HUDEP-2 (cell line): ENCODE measurements around the gene SIRPA.

Experiments used
- DNase-seq, 76 experiments: peaks; one replicate each; lab custom pipeline; 2025; ENCODE audit not compliant: unreplicated experiment in 76 of 76; lab: John Stamatoyannopoulos, UW

Gene SIRPA

GRCh38 chr20:1946442-1946761, 51.2 kb downstream of the SIRPA start:
- DNase-seq: no peak

GRCh38 chr20:1946762-1947534, 51.7 kb downstream of the SIRPA start:
- no peak for DNase-seq

GRCh38 chr20:1947535-1947846, 52.3 kb downstream of the SIRPA start:
- DNase-seq: no peak

- no peak for DNase-seq
Observed at GRCh38 chr20:1949347-1950100, 54.3 kb downstream of the SIRPA start.

DNA sequence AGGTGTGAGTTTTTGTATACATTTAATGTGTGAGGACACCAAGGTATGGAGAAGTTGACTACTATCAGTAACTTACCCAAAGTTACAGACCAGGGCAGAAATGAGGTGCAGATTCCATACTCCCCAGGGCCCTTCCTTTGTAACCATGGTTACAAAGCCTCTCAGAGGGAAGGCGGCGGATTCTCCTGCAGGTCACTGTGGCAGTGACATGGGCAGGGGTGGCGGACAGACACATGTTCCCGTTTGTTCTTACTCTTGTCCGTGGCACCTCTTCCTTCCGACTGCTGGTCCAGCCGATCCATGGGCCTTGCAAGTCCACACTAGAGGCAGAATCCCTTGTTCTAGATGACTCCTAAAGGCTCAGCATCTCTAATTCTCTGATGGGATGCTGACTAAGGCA, 55.6 kb downstream of the SIRPA start:
- no peak for DNase-seq

- DNase-seq: no peak
Observed at GRCh38 chr20:1951436-1952115, 56.4 kb downstream of the SIRPA start.

DNA sequence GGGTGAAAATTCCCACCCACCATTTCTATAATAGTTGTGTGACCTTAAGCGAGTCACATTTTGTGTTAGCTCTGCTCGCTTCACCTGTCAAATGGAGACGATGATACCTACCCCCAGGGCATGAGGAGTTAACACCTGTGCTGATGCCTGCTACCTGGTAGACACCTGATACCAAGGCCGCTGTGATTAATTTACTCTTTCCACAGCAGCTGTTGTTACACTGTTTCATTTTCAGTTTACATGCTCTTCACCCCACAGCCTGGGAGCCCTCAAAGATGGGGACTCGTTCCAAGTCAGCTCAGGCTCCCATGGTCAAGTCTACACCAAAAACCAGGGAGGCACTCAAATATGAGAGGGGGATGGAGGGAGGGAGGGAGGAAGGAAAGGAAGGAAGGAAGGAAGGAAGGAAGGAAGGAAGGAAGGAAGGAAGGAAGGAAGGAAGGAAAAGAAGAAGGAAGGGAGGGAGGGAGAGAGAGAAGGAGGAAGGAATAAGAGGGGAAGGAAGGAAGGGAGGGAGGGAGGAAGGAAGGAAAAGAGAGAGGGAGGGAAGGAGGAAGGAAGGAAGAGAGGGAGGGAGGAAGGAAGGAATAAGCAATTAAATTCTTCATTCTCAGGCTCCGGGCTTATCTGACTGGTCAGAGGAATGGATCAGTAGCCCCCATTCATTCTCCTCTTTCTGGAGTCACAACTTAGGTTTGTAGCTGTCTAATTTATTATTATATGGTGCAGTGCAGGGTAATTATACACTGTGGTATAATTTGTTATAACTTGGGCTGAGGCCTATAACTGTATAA, 57.7 kb downstream of the SIRPA start:
- DNase-seq: no peak

DNA sequence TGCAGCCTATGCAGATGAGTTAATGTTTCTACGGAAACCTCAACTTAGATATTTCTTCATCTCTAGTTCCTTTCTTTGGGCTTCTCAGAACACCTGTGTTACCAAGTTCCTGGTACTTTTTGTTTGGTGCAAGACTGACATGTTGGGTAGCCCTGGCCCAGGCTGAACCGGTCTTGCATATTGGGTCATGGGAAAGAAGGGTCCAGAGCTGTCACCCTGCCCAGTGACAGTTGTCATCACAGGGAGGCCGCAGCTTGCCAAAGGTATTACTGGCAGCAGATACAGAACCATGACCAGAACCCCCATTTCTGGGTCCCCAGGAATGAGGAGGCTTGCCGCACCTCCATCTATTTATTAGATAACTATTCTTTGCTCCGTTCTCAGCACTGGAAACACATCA, 58.4 kb downstream of the SIRPA start:
- DNase-seq: no peak

- no peak for DNase-seq
Observed at GRCh38 chr20:1955217-1955616, 60.0 kb downstream of the SIRPA start.

- no peak for DNase-seq
Observed at GRCh38 chr20:1958426-1958825, 63.2 kb downstream of the SIRPA start.

GRCh38 chr20:1959156-1959555, 63.9 kb downstream of the SIRPA start:
- no peak for DNase-seq

DNA sequence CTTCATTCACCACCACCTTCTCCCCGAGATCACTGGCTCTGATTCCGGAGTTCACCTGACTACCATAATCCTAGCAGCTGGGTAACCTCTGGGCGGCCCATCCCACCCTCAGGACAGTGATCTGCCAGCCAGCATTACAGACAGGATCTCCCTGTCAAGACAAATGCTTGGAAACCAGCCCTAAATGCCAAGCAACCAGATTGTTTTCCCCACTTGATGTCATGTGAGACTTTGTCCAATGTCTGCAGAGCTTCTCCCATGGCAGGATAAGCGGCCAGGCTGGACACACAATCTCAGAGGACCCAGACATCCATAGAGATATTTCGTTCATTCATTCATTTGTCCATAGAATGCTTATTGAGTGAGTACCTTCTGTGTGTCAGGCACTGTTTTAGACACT, 66.2 kb downstream of the SIRPA start:
- DNase-seq: no peak

DNA sequence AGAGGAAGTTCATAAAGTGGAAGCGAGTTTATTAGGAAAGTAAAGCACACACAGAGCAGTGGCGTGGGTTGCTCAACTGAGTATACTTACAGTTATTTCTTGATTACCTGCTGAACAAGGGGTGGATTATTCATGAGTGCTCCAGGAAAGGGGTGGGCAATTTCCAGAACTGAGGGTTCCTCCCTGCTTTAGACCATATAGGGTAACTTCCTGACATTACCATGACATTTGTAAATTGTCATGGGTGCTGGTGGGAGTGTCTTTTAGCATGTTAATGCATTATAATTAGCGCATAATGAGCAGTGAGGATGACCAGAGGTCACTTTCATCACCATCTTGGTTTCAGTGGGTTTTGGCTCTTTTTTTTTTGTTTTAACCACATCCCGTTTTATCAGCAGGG, 68.9 kb downstream of the SIRPA start:
- no peak for DNase-seq

GRCh38 chr20:1964659-1965405, 69.6 kb downstream of the SIRPA start:
- DNase-seq: no peak

DNA sequence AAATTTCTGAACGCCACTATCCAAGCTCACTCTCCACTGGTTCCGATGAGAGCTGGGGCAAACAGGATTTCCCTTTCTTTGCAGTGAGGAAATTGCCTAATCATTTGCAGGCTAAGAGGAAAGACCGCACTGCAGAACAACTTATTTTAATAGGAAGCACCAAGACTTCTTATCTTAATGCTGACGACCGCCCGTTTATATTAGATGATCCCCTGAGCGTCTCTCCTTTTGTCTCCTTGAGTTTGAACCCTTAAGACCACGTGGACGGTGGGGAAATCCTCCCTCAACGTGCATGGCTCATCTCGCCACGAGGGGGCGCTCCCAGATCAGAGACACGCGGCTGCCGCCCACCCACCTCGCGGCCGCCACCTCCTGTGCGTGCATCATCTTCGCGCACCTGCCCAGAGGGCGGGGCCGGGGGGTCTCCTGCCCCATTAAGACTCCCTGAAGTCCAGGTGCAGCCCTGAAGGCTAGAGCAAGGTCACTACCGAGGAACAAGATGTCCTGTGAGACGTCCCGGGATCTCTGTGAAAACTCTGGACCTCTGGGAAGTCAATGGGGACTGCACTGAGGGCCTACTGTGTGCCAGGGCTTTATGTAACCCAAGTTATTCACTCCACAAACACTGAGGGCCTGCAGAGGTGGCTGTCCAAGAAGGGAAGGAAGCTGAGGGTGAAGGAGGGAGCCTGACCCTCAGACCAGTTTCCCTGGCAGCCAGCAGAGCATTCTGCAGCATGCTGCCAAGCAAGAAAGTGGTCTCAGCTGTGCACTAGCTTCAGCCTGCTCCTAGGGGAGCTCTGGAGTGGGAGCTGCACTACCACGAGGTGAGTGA, 70.5 kb downstream of the SIRPA start:
- DNase-seq: peak in 59 of 76 experiments; percentile 2 to 69 (median 34)

DNA sequence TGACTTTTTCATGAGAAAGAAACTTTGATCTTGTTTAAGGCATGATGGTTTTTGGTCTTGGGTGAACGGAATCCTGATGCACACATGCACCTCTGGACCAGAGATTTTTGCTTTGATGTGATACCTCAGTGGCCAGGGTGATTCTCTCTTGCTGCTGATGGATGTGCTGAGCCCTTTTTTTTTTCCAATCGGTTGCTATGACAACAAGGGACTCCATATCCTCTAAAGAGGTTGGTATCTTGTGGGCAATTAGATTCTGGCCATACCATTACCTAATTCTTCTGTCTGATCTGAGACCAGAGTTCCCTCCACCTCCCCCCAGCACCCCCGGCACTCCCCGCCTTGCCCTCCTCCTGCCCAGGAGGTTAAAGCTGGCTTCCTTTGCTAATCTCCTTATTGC, 73.8 kb downstream of the SIRPA start:
- DNase-seq: no peak

DNA sequence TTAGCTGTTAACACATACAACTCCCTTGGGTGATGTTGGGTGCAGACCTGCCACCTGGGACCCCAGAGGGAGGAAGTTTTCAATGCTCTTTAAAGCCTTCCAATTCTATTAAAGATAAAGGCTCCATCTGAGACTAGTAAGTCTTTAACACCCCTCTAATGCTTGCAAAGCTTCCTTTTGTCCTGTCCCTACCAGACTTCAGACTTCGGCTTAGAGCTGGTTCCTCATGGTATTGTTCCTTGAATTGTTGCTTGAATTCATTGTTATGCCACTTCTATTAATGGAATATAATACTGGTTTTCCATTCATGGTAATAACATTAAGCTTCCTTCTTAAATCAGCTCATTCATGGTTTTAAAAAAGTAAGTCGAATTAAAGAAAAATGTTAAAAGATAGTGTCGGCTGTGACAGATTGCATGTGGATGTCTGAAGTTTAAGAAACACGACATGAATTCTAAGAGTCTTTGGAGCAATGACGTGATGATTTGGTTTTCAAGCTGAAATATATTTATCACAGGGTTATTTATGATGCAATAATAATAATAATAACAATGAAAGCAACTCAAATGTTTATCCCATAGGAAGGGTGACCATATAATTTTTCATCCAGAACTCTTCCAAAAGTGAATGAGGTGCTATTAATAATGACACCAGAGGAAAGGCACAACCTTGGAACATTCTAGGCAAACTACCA, 76.8 kb downstream of the SIRPA start:
- no peak for DNase-seq

- DNase-seq: no peak
Observed at GRCh38 chr20:1973601-1974440, 78.6 kb downstream of the SIRPA start.
